Activated naive CD4-positive, alpha-beta T cell treated with anti-CD3 and anti-CD28 coated beads for 36 hours (primary cell): ENCODE results near the gene FNDC8. TPM values are rescaled to one million over a fixed set of nuclear protein-coding genes. Genes with fewer than 3 reads are reported as not detected.
"Not testable (repeated sequence)": the region's sequence is repeated elsewhere in the genome, so short reads cannot be mapped to it uniquely, and the experiment has no call there.

ENCODE experiments used
- CTCF ChIA-PET: fragments of 350-600 bp; sonication (Branson Sonifier 250); formaldehyde crosslinking; loops from one replicate; lab custom pipeline; 2021; ENCODE audit warnings: antibody characterized with exemption; lab: Charles Lee
- DNase-seq: peaks from one replicate; pipeline ENCODE4 v3.0.0-alpha.2; 2020
- H3K27ac Mint-ChIP-seq: one replicate; pipeline ENCODE4 v1.8.0; 2021; ENCODE audit warnings: mild to moderate bottlenecking, mixed read lengths
- H3K27me3 Mint-ChIP-seq: one replicate; pipeline ENCODE4 v1.8.0; 2021; ENCODE audit warnings: low read depth, mixed read lengths
- H3K36me3 Mint-ChIP-seq: one replicate; pipeline ENCODE4 v1.8.0; 2021; ENCODE audit warnings: low read depth, mixed read lengths
- H3K4me1 Mint-ChIP-seq: one replicate; pipeline ENCODE4 v1.8.0; 2021; ENCODE audit warnings: low read depth, mixed read lengths
- H3K4me3 Mint-ChIP-seq: one replicate; pipeline ENCODE4 v1.8.0; 2021; ENCODE audit warnings: mild to moderate bottlenecking, moderate library complexity, mixed read lengths
- H3K9me3 Mint-ChIP-seq: one replicate; pipeline ENCODE4 v1.8.0; 2021; ENCODE audit warnings: mixed read lengths
- intact Hi-C: fragments of 100-400 bp; cut with micrococcal nuclease; formaldehyde crosslinking; loops from one replicate; pipeline ENCODE4 v1.15.1; 2023
- total RNA-seq, 2 experiments: library from RNA; stranded (reverse); gene quantifications; one replicate each; pipeline ENCODE4 v1.2.3, GENCODE V29; 2021

The FNDC8 gene
- total RNA-seq, 2 experiments from 2014 or later, result not detected

- Mint-ChIP-seq H3K27ac (no peak overlapping the region), H3K36me3 (peaks cover 31% of the 10 kb centered on the region), H3K4me3 (no peak overlapping the region), H3K9me3 (no peaks in the 10 kb centered on the region), H3K4me1 (peaks cover 6% of the 10 kb centered on the region), H3K27me3 (no peaks in the 10 kb centered on the region)
- intact Hi-C loops, result no loop called here
- CTCF ChIA-PET, result no interaction called here
- no peak for DNase-seq
Observed at GRCh38 chr17:35099908-35100307, 21.5 kb upstream of the FNDC8 start.

DNA sequence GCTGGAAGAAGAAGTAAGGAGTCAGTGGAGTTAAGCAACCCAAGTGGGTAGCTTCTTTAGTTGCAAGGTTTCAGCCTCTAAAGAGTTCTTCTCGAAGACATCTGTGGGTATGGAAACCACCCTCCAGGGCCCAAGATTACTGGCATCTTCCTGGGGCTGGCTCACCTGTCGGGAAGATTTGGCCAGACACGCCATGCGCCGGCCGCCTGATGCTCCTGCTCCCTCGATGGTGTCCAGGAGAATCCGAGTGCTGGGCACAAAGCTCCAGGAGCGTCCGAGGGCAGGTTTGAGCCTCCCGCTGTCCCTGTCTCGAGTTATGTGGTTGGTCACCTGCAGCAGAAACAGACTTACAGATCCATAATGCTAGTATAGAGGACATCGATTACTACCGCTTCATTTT, 20.4 kb upstream of the FNDC8 start:
- intact Hi-C loops, result no loop called here
- Mint-ChIP-seq H3K27me3 (no peaks in the 10 kb centered on the region), H3K9me3 (no peaks in the 10 kb centered on the region), H3K27ac (no peak overlapping the region), H3K4me1 (peaks cover 4% of the 10 kb centered on the region), H3K4me3 (no peak overlapping the region), H3K36me3 (peaks cover 40% of the 10 kb centered on the region)
- DNase-seq, result no peak
- CTCF ChIA-PET, result interaction anchor here (1.8 kb wide), 1 partner anchor 11 kb away, joined by 6 read pairs; no protein-coding TSS in a partner anchor

DNA sequence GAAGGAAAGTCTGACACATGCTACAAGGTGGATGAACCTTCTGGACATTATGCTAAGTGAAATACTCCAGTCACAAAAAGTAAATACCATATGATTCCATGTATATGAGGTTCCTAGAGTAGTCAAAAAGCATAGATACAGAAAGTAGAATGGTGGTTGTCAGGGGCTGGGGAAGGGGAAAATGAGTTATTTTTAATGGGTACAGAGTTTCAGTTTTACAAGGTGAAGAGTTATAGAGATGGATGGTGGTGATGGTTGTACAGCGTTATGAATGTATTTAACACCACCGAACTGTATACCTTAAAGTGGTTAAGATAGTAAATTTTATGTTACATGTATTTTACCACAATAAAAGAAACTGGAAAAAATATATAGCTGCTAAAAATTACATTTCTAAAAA, 19.7 kb upstream of the FNDC8 start:
- intact Hi-C loops, result no loop called here
- CTCF ChIA-PET, result interaction anchor here (1.8 kb wide), 1 partner anchor 12 kb away, joined by 6 read pairs; no protein-coding TSS in a partner anchor
- Mint-ChIP-seq H3K9me3 (no peaks in the 10 kb centered on the region), H3K27ac (no peak overlapping the region), H3K27me3 (no peaks in the 10 kb centered on the region), H3K4me1 (peaks cover 4% of the 10 kb centered on the region), H3K4me3 (no peak overlapping the region), H3K36me3 (peaks cover 47% of the 10 kb centered on the region)
- no peak for DNase-seq

DNA sequence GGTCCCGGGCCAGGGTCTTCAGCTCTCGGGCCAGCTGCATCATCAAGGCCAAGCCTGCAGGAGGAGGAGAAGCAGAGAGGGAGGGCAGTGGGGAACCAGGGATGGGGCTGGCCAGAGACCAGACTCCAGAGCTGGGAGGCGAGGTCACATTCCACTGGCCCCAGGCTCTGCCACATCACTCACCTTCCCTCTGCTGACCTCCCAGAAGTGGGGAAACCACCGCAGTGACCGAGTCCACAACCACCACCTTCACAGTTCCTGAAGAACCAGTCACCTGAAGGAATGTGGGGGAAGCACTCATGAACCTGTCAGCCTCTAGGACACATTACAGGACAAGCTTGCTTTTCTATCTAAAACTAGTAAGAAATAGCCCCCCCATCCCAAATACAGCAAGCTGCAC, 18.1 kb upstream of the FNDC8 start:
- CTCF ChIA-PET, result interaction anchor here (1.1 to 1.3 kb wide), 2 partner anchors 8 to 13 kb away, joined by 3 to 9 read pairs; no protein-coding TSS in a partner anchor
- intact Hi-C loops, result no loop called here
- H3K27ac Mint-ChIP-seq, result no peak overlapping the region
- H3K27me3 Mint-ChIP-seq, result no peaks in the 10 kb centered on the region
- H3K36me3 Mint-ChIP-seq, result peaks cover 49% of the 10 kb centered on the region
- DNase-seq, result no peak
- no peaks in the 10 kb centered on the region for H3K9me3 Mint-ChIP-seq
- peaks cover 2% of the 10 kb centered on the region for H3K4me1 Mint-ChIP-seq
- no peak overlapping the region for H3K4me3 Mint-ChIP-seq

DNA sequence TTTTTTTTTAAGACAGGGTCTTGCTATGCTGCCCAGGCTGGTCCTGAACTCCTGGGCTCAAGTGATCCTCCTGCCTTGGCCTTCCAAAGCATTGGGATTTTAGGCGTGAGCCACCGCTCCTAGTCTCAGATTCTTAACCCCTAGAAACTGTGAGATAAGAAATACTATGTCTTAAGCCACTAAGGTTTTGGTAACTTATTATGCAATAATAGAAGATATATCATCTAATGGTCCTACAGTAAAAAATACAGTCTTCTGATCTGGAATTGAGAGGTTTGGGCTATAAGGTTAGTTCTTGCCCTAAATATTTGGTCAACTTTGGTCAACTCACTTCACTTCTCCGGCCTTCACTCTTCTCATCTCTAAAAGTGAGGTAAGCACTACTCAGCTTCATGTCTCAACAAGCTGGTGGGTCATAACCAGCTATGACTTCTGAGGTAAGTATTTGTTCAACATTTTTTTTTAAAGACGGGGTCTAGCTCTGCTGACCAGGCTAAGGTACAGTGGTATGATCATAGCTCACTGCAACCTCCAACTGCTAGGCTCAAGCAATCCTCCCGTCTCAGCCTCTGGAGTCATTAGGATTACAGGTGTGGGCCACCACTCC, 16.5 kb upstream of the FNDC8 start:
- Mint-ChIP-seq H3K4me1 (peaks cover 2% of the 10 kb centered on the region), H3K27me3 (no peaks in the 10 kb centered on the region), H3K36me3 (peaks cover 42% of the 10 kb centered on the region), H3K27ac (no peak overlapping the region), H3K9me3 (no peaks in the 10 kb centered on the region), H3K4me3 (no peak overlapping the region)
- CTCF ChIA-PET, result interaction anchor here (0.5 to 1.4 kb wide), 3 partner anchors 14 to 121 kb away, joined by 3 to 5 read pairs (median 4); no protein-coding TSS in a partner anchor
- no peak for DNase-seq
- intact Hi-C loops, result no loop called here

- CTCF ChIA-PET, result interaction anchor here (1.3 to 1.7 kb wide), 2 partner anchors 8 to 21 kb away, joined by 3 to 4 read pairs; no protein-coding TSS in a partner anchor
- H3K9me3 Mint-ChIP-seq, H3K4me3 Mint-ChIP-seq, H3K27me3 Mint-ChIP-seq, H3K4me1 Mint-ChIP-seq, intact Hi-C loops, DNase-seq, H3K27ac Mint-ChIP-seq: not testable (repeated sequence)
- H3K36me3 Mint-ChIP-seq, result peaks cover 24% of the 10 kb centered on the region
Observed at GRCh38 chr17:35110791-35111190, 10.6 kb upstream of the FNDC8 start.

DNA sequence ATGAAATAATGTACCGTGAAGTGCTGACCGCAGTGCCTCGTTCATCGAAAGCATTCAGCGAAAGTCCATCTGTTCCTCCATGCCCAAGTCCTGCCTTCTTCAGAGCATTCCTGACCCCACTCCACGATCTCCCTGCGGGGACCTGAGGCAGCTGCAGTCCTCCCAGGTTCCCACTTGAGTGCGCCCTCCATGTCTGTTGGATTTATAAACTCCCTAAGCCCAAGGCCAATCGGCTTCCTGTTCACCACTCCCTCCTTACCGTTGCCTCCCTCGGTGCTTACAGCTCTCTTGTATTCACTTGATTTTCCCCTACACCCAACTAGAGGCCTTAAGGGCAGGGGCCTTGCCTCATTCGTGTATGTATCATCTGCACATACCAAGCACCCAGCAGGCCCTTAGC, 4.6 kb upstream of the FNDC8 start:
- H3K4me3 Mint-ChIP-seq, result no peak overlapping the region
- intact Hi-C loops, result no loop called here

DNA sequence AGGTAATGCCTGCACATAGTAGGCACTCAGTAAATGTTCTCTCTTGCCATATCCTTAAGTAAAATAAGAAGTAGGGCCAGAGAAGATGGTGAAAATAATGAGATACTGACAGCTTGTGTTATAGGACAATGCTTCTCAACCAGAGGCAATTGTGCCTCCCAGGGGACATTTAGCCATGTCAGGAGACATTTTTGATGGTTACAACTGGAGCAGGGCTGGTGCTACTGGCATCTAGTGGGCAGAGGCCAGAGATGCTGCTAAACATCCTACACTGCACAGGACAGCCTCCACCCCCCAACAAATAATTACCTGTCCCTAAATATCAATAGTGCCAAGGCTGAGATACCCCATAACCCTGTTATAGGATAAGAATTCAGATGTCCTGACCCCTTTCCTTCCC, 3.4 kb upstream of the FNDC8 start:
- Mint-ChIP-seq H3K27me3 (no peaks in the 10 kb centered on the region), H3K27ac (peak overlapping the region; percentile 31), H3K4me1 (peaks cover 45% of the 10 kb centered on the region), H3K4me3 (peak overlapping the region; percentile 90), H3K9me3 (no peaks in the 10 kb centered on the region), H3K36me3 (peaks cover 32% of the 10 kb centered on the region)
- intact Hi-C loops, result loop anchor here (1.0 to 2.0 kb wide), 4 partner anchors 480 to 576 kb away; partner anchors contain the start of gene TMEM132E
- peak; percentile 72 for DNase-seq
- CTCF ChIA-PET, result interaction anchor here (0.6 to 4.6 kb wide), 7 partner anchors 28 to 698 kb away, joined by 3 to 62 read pairs (median 15); no protein-coding TSS in a partner anchor

More for the DNA sequence above, 4.6 kb upstream of the FNDC8 start:
- H3K27me3 Mint-ChIP-seq, result no peaks in the 10 kb centered on the region
- H3K36me3 Mint-ChIP-seq, result peaks cover 32% of the 10 kb centered on the region
- CTCF ChIA-PET, result interaction anchor here (1.1 to 3.1 kb wide), 2 partner anchors 24 to 27 kb away, joined by 3 to 20 read pairs; no protein-coding TSS in a partner anchor
- peaks cover 45% of the 10 kb centered on the region for H3K4me1 Mint-ChIP-seq
- DNase-seq, result no peak
- H3K27ac Mint-ChIP-seq, result peak overlapping the region; percentile 37
- no peaks in the 10 kb centered on the region for H3K9me3 Mint-ChIP-seq

DNA sequence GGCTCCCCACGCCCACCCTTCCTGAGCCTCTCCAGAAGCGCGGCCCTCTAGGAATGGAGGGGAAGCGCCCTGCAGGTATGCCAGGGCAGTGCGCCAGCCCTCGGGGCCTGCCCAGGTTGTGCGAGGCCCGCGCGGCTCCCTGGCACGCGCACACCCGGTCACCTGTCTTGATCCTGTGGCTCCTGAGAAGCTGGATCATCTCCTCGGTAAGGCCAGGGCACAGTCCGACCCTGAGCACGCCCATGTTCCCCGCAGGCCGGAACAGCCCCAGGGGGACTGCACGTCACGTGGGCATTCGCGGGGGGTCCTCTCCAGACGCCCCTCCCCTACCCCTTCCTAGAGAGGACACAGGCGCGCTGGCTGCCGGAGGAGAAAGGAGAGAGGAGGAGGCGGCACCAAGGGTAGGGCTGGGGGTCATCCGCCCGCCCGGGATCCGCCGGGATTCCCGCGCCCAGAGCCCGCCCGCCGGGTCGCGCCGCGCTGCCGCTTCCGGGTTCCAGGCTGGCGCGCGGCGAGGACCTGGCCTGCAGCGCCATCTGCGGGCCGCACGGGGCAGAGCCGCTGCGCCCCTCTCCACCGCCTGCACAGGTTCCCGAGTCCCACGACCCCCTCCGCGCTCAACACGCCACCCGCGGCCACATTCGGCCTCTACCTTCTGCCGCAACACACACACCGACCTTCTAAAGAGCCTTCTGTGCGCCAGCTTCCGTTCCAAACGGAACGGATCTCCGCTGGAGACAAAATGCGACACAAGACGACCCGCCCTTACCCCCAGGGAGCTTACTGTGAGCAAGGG, 1.8 kb upstream of the FNDC8 start, which contains the start of gene RAD51D:
Gene RAD51D (minus strand): TSS at position 491 of the 796 bp plus-strand sequence. CDS start 247 bp downstream, at position 244.
- CTCF ChIA-PET, result interaction anchor here (0.6 to 4.6 kb wide), 29 partner anchors 8 to 629 kb away, joined by 3 to 62 read pairs (median 4); no protein-coding TSS in a partner anchor
- DNase-seq, result peak; percentile 78
- peak within 1 kb of the TSS; percentile 90 for H3K4me3 Mint-ChIP-seq
- H3K27ac Mint-ChIP-seq, result peak within 1 kb of the TSS; percentile 86
- peaks cover 32% of the 10 kb centered on the region for H3K36me3 Mint-ChIP-seq
- intact Hi-C loops, result loop anchor here (1.0 to 2.0 kb wide), 6 partner anchors 30 to 699 kb away; partner anchors contain the start of gene TMEM132E
- H3K27me3 Mint-ChIP-seq, result no peaks in the 10 kb centered on the region
- peaks cover 42% of the 10 kb centered on the region for H3K4me1 Mint-ChIP-seq
- no peaks in the 10 kb centered on the region for H3K9me3 Mint-ChIP-seq

DNA sequence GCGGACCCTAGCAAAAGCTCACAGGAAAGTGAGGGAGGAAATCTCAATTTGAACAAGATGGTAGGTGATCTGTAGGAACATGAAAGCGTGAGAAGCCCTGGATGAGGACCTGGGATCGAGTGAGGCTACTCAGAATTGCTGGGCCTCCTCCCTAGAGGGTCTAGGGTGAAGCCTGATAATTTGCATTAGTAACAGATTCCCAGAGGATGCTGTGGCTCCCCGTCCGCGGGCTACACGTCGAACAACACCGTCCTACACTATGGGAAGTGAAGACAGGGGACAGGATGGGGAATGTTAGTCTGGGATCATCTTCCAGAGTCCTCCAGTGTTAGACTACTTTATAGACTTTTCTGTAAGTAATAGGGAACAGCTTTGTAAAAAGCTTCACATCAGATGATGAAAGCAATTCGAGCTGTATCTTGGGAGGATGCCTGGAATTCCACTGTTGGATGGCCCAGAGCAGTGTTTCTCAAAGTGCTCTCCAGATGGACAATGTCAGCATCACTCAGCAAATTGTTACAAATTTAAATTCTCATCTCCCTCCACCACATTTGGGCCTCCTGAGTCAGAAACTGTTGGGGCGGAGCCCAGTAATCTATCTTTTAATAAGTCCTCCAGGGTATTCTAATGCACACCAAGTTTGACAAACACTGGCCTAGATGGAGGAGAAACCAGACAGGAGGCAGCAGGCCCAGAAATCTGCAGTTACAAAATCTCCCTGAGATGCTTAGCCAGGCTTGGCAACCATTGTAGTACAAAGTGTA, 6.5 kb downstream of the FNDC8 start:
- Mint-ChIP-seq H3K9me3 (no peaks in the 10 kb centered on the region), H3K36me3 (peaks cover 13% of the 10 kb centered on the region), H3K4me3 (no peak overlapping the region), H3K4me1 (no peaks in the 10 kb centered on the region), H3K27ac (no peak overlapping the region), H3K27me3 (no peaks in the 10 kb centered on the region)
- CTCF ChIA-PET, result interaction anchor here (0.7 to 2.6 kb wide), 6 partner anchors 8 to 406 kb away, joined by 3 to 10 read pairs (median 3); partner anchors contain the start of gene RAD51D
- intact Hi-C loops, result no loop called here
- no peak for DNase-seq

- Mint-ChIP-seq H3K27ac (no peak overlapping the region), H3K4me3 (no peak overlapping the region), H3K27me3 (no peaks in the 10 kb centered on the region), H3K36me3 (peaks cover 24% of the 10 kb centered on the region), H3K4me1 (no peaks in the 10 kb centered on the region), H3K9me3 (no peaks in the 10 kb centered on the region)
- intact Hi-C loops, result no loop called here
- CTCF ChIA-PET, result interaction anchor here (1.2 to 2.6 kb wide), 3 partner anchors 10 to 131 kb away, joined by 3 to 10 read pairs (median 3); partner anchors contain the start of gene RAD51D
- no peak for DNase-seq
Observed at GRCh38 chr17:35129154-35129972, 7.9 kb downstream of the FNDC8 start.
